B cell (primary cell): ENCODE measurements around the gene ATG4D.

Source experiments
- EZH2 ChIP-seq: IDR thresholded peaks from 2 replicates; pipeline ENCODE4 v1.6.1; 2012; ENCODE audit warnings: borderline replicate concordance, low read depth, mild to moderate bottlenecking, moderate library complexity, low read length; ENCODE audit not compliant: insufficient read depth, poor library complexity, severe bottlenecking
- TF ChIP-seq, protein P1 (sequence below): fragments of 200-600 bp; IDR thresholded peaks from one replicate; pipeline ENCODE4 v1.8.0; 2022; ENCODE audit warnings: antibody characterized with exemption, mild to moderate bottlenecking

DNA sequence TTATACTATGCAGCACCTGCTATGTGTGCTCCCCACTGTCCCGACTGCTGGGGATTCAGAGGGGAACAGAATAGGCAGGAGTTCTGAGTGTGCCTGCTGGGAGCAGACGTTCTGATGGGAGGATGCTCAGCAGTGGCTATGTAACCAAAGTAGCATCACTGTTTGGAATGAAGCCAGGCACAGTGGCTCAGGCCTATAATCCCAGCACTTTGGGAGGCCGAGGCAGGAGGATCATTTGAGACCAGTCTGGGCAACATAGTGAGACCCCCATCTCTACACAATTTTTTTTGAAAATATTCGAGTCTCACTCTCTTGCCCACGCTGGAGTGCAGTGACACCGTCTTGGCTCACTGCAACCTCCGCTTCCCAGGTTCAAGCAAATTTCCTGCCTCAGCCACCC is 6.0 kb downstream of the ATG4D start:
- TF ChIP-seq, protein P1, sequence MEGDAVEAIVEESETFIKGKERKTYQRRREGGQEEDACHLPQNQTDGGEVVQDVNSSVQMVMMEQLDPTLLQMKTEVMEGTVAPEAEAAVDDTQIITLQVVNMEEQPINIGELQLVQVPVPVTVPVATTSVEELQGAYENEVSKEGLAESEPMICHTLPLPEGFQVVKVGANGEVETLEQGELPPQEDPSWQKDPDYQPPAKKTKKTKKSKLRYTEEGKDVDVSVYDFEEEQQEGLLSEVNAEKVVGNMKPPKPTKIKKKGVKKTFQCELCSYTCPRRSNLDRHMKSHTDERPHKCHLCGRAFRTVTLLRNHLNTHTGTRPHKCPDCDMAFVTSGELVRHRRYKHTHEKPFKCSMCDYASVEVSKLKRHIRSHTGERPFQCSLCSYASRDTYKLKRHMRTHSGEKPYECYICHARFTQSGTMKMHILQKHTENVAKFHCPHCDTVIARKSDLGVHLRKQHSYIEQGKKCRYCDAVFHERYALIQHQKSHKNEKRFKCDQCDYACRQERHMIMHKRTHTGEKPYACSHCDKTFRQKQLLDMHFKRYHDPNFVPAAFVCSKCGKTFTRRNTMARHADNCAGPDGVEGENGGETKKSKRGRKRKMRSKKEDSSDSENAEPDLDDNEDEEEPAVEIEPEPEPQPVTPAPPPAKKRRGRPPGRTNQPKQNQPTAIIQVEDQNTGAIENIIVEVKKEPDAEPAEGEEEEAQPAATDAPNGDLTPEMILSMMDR, result no peak
- TF ChIP-seq EZH2, result no peak
